NCI-H1694 (cell line): Measurements from ENCODE around the gene DMXL1.

ENCODE experiments used
- DNase-seq: peaks from one replicate; lab custom pipeline; 2025; lab: John Stamatoyannopoulos, UW

Gene DMXL1

GRCh38 chr5:119269061-119269944, 198.4 kb downstream of the DMXL1 start:
- no peak for DNase-seq

GRCh38 chr5:119270121-119270565, 199.3 kb downstream of the DMXL1 start:
- no peak for DNase-seq

GRCh38 chr5:119270960-119271757, 200.3 kb downstream of the DMXL1 start:
- DNase-seq: no peak

- DNase-seq: no peak
Observed at GRCh38 chr5:119271758-119272730, 201.2 kb downstream of the DMXL1 start.

GRCh38 chr5:119273391-119273839, 202.5 kb downstream of the DMXL1 start:
- no peak for DNase-seq

GRCh38 chr5:119274030-119274766, 203.3 kb downstream of the DMXL1 start:
- no peak for DNase-seq

GRCh38 chr5:119274767-119275130, 203.9 kb downstream of the DMXL1 start:
- no peak for DNase-seq

GRCh38 chr5:119275146-119275545, 204.3 kb downstream of the DMXL1 start:
- DNase-seq: no peak

GRCh38 chr5:119275601-119276173, 204.8 kb downstream of the DMXL1 start:
- DNase-seq: no peak

GRCh38 chr5:119276978-119277377, 206.1 kb downstream of the DMXL1 start:
- DNase-seq: no peak

- no peak for DNase-seq
Observed at GRCh38 chr5:119279093-119279492, 208.2 kb downstream of the DMXL1 start.

GRCh38 chr5:119280380-119280779, 209.5 kb downstream of the DMXL1 start:
- no peak for DNase-seq

GRCh38 chr5:119282628-119283027, 211.7 kb downstream of the DMXL1 start:
- DNase-seq: no peak

GRCh38 chr5:119284031-119284430, 213.1 kb downstream of the DMXL1 start:
- no peak for DNase-seq

- DNase-seq: no peak
Observed at GRCh38 chr5:119285070-119285916, 214.4 kb downstream of the DMXL1 start.

GRCh38 chr5:119286511-119287488, 215.9 kb downstream of the DMXL1 start:
- DNase-seq: no peak

- no peak for DNase-seq
Observed at GRCh38 chr5:119287547-119288111, 216.7 kb downstream of the DMXL1 start.

GRCh38 chr5:119288379-119289033, 217.6 kb downstream of the DMXL1 start:
- no peak for DNase-seq
